Left ventricle myocardium inferior (tissue), 1 donor: ENCODE data around the gene LRRC7. TPM values are rescaled to one million over a fixed set of nuclear protein-coding genes. Genes with fewer than 3 reads are reported as not detected.

Experiments
- DNase-seq: peaks from one replicate; pipeline ENCODE4 v3.0.0-alpha.2; 2020
- H3K27ac ChIP-seq: fragments of 200-600 bp; replicated peaks from 2 replicates; pipeline ENCODE4 v1.8.0; 2021
- H3K27me3 ChIP-seq: fragments of 200-600 bp; 2 replicates; pipeline ENCODE4 v1.8.0; 2021; ENCODE audit warnings: low read depth
- H3K36me3 ChIP-seq: fragments of 200-600 bp; 2 replicates; pipeline ENCODE4 v1.8.0; 2021
- H3K4me1 ChIP-seq: fragments of 200-600 bp; 2 replicates; pipeline ENCODE4 v1.8.0; 2021
- H3K4me3 ChIP-seq: fragments of 200-600 bp; 2 replicates; pipeline ENCODE4 v1.8.0; 2021; ENCODE audit warnings: mild to moderate bottlenecking, moderate library complexity
- H3K9me3 ChIP-seq: fragments of 200-600 bp; replicated peaks from 2 replicates; pipeline ENCODE4 v1.8.0; 2021
- CTCF ChIP-seq: fragments of 200-600 bp; IDR thresholded peaks from 2 replicates; pipeline ENCODE4 v1.8.0; 2021; ENCODE audit warnings: antibody characterized with exemption, mild to moderate bottlenecking, borderline replicate concordance
- intact Hi-C: fragments of 100-400 bp; cut with micrococcal nuclease; formaldehyde crosslinking; loops from one replicate; pipeline ENCODE4 v1.11.0; 2022
- total RNA-seq: library from RNA; stranded (reverse); fragmentation: NEBNext Ultra II Directional; extraction: Animal tissue kit (Norgen Biotek cat#: 25700); gene quantifications from one replicate; pipeline ENCODE4 v1.2.1, GENCODE V29; 2021
- donor health status: DM: no; HTN: yes; CAD: no; lungs with severe emphysema.

Gene LRRC7
- total RNA-seq, 1 donor from 2014 or later = 0.44 TPM

DNA sequence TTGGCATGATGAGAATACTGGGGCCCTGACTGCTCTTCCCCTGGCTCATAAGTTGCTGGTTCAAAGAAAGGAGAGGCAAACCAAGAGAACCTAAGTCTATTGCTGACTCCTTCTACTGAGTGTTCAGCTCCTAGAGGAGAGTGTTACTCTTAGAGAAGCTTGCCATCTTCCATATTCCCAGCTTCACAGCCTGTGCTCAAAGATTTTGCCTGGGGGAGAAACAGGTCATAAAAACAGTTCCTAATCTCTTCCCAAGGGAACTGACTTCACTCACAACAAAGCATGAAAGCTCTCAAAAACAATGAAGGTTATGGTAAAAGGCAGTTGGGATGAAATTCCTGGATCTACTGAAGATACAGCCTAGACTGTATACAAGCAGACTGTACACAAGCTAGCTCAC lies 600.6 kb downstream of the LRRC7 start:
- intact Hi-C loops = no loop called here
- H3K4me3 ChIP-seq = no peak overlapping the region
- no peaks in the 10 kb centered on the region for H3K27me3 ChIP-seq
- DNase-seq = no peak
- no peaks in the 10 kb centered on the region for H3K9me3 ChIP-seq
- H3K27ac ChIP-seq = no peak overlapping the region
- H3K4me1 ChIP-seq = peaks cover 11% of the 10 kb centered on the region
- H3K36me3 ChIP-seq = peaks cover 10% of the 10 kb centered on the region
- TF ChIP-seq CTCF = no peak

- TF ChIP-seq CTCF = no peak
- Histone ChIP-seq H3K36me3 (peaks cover 10% of the 10 kb centered on the region), H3K4me1 (peaks cover 11% of the 10 kb centered on the region), H3K9me3 (no peaks in the 10 kb centered on the region), H3K4me3 (no peak overlapping the region), H3K27ac (no peak overlapping the region), H3K27me3 (no peaks in the 10 kb centered on the region)
- DNase-seq = no peak
- intact Hi-C loops = no loop called here
Measured at GRCh38 chr1:70169018-70169839, 601.5 kb downstream of the LRRC7 start.

- TF ChIP-seq CTCF = no peak
- no peaks in the 10 kb centered on the region for H3K9me3 ChIP-seq
- H3K36me3 ChIP-seq = peaks cover 25% of the 10 kb centered on the region
- H3K27ac ChIP-seq = no peak overlapping the region
- no peak overlapping the region for H3K4me3 ChIP-seq
- peaks cover 11% of the 10 kb centered on the region for H3K4me1 ChIP-seq
- H3K27me3 ChIP-seq = no peaks in the 10 kb centered on the region
- no peak for DNase-seq
- intact Hi-C loops = no loop called here
Measured at GRCh38 chr1:70171512-70171911, 603.8 kb downstream of the LRRC7 start.
